Limb (tissue), 2 donors: ENCODE measurements around the gene GUCY1A1.

ENCODE experiments used
- DNase-seq, 2 donors: peaks; one replicate each; pipeline ENCODE4 v3.0.0-alpha.2; 2016; ENCODE audit errors: extremely low spot score in 2 of 2

GUCY1A1 gene

DNA sequence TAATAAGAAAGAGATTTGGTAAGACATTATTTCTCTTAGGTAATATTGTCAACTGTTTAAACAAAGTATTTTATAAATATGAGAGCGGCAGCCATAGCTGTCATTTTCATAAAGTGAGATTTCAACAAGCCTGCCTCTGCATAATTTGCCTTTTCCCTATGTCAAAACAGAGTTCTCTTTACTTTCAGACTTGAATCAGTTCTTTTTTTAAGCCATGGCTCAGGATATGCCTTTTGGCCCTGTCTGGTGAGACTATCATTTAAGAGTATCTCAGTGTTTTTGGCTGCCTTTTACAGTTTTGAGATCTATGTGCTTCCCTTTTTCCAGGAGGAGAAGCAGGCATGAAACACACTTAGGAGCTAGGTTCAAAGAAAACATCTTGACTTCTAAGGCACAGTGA lies 7.5 kb upstream of the GUCY1A1 start:
- no peak for DNase-seq

DNA sequence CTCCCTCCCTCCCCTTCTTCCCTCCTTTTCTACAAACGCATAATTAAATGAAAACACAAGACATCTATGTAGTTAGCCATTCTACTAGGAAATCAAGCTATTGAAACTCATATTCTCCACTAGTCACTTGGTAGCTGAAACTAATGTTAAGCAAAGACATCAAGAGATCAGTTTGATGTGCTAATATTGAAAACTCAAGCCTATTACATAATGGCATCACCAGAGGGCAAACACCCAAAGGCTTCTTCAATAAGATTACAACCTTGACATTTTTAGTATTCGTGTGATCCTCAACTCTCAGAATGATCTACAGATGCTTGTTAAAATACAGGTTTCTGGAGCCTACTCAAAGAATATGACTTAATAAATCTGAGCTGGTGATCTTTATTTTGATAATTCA lies 6.2 kb upstream of the GUCY1A1 start:
- no peak for DNase-seq

DNA sequence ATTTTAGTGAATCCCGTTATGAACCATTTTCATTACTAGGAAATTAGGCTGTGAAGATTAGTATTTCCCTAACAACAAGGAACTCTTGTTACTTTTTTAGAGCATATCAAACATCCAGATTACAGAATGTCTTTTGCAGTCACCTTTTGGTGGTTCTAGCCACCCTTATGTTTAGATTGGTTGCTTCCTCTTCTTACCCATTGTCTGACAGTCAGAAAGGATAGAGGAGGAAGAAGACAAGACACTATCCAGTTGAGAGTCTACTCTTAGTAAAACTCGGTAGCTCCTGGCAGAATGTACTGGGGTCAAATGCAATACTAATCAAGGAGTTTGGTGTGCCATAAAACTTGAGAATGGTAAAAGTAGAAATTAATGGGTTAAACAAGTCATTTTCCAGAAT lies 1.6 kb upstream of the GUCY1A1 start:
- no peak for DNase-seq

DNA sequence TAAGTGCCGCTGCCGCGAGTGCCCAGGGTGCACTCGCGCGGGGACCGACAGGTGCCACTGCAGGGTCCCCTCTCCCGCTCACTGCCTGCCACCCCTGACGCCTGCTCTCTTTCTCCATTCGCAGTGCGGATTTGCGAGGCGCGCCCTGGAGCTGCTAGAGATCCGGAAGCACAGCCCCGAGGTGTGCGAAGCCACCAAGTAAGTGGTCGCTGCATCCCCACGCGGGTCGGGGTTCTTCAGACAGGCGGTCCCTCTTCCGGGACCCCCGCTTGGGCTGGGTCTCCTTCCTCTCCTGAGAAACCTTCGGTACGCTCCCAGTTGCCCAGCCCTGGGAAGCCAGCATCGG lies 547 bp downstream of the GUCY1A1 start:
- DNase-seq = peak; percentile 24 to 68

DNA sequence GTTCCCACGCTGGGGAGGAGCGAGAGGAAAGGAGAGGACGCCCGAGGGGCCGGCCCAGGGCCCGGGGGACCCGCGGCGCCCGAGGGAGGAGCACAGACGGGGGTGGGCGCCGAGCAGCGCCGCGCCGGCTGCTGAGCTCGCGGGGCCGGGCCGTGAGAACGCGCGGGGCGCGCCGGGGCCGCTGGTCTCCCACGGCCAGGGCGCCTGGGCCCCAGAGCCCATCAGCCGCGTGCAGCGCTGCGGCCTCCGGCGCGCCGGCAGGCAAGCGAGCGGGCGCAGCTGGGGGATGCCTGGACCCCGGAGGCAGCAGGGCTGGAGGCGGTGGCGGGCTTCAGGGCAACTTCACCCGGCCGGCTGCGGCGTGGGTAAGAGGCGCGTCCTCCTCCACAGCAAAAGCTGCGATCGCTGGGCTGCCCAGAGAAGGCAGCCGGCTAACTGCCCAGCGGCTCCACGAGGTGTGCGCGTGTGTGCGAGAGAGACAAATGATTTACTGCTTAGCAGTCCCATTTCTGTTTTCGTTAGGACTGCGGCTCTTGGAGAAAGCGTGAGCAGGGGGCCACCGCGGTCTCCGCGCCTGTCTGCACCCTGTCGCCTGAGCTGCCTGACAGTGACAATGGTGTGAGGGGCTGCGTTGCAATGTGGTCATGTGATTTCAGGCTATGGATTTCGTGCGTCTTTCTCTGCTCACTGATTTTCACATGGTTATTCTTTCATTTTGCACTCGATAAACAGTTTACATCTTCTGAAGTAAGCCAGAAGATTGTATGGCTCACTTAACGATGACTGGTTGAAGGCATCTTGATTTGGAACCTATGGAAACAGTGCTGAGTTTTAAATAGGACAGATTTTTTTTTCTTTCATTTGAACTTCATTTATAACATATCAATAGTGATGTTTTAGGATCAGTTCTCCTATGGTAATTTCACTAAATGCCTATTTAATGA lies 1.2 kb downstream of the GUCY1A1 start:
- DNase-seq = peak in 1 of 2 donors; percentile 74

DNA sequence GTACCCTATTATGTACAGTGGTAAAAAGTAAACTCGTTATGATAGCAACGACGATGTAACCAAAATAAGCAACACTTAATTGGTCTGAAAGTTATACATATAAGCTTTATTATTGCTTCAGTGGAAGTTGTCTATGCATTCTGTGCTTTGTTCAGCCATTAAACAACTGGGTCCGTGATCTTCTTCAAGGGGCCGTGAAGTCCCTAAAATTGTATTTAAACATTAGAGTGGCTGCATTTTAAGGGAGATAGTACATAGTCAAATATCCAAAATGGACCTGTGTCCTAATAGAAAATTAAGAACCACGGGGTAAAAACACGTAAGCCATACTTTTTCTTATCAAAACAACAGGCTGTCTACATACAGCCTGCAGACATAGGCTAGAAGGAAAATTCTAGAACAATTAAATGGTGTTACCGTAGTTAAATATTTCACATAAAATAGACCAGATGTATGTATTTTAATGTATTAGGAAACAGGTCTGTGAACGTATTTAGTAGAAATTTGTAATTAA lies 2.1 kb downstream of the GUCY1A1 start:
- no peak for DNase-seq

DNA sequence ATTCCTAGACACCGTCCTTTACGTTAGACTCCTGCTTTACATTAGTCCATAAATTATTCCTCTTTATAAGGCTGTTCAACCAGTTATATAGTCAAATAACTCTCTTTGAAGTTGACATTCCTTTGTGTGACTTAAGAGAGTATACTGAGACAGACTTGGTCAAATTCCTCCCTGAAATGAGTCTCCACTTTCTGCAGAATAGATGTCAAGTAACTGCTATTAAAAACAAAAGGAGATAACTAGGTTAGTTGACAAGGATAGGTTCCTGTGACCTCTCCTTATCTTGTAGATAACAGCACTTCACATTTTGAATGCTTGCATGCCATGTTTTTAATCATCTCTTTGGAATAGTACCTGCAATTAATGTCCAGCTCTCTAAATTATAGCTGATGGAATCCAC lies 5.7 kb downstream of the GUCY1A1 start:
- no peak for DNase-seq

DNA sequence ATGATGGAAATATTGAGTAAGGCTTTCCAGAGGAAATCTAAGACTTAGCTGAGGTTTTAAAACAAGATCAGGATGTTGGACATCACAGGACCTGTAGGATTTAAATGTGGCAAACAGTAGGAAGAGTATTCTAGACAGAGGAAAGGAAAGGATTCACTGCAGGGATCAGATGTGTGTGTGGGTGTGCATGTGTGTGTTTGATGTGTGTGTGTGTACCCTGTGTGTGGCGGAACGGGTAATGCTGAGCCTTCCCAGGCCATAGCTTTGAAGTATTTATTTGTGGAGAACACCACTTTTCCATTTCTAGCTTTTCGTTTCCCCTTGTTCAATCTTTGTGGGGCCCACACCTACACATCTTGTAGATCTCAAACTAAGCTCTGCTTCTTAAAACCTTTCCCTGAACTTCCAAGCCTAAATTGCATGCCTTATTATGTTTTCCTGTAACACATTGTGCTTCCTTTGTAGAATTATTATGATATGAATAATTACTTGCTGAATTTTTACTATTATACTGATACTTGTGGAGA lies 6.9 kb downstream of the GUCY1A1 start:
- DNase-seq = no peak

DNA sequence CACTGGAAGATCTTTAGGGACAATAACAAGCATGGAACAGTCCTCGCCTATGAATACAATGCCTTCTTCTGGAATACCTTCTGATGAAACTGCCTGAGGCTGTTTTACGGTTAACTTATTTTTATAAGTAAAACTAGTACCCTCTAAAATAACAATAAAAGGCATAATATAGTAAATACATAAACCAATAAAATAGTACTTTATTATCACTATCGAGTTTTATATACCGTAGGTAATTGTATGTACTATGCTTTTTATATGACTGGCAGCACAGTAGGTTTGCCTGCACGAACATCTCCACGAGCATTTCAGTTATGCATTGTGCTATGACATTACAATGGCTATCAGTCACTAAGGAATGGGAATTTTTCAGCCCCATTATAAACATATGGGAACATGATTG lies 8.0 kb downstream of the GUCY1A1 start:
- DNase-seq = no peak

DNA sequence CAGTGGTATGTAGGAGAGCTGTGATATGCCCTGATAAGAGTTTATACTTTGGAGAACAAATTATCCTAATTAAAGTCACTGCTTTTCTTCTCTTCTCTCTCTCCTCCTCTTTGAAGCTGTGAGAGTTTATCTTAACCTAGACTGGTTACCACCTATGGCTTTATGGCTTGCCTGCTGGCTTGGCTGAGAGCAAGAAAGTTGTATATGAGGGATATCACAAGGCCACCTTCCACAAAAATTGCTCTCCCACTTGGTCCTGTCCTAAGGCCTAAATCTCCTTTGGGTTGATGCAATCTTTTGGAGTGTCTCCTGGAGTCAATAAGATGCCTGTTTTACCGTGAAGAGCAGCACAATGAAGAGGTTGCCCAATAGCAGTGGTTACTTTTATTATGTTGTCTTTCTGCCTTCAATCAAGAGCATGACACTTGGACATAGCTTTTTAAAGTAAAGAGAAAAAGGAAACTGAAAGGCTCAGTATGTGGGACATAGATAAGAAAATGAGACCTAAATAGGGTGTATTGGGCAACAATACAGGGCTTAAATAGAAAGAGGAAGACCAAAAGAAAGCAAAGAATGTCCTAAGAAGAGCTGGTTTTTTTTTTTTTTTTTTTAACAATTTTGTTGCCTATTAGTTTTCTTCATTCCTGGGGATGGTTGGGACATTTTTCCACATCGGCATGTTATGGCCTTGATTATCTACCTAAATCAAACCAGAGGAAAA lies 9.2 kb downstream of the GUCY1A1 start:
- DNase-seq = no peak

DNA sequence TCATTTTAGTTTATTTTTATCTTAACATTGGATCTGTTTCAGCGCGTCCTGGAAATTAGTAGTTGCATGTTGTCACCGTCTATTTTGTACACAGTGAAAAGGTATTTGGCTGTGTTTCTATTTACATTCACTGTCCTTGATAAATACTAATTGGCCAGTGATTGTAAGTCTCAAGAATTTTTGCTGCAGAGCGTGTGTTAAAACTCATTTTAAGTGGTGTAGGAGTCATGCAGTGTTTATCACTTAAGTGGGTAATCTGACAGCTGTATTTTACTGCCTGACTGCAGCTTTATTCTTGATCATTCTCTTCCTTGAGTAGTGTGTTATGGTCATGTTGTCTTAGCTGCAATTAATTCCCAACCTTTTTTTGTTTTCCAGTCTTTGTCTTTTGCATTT lies 9.8 kb downstream of the GUCY1A1 start:
- DNase-seq = no peak

DNA sequence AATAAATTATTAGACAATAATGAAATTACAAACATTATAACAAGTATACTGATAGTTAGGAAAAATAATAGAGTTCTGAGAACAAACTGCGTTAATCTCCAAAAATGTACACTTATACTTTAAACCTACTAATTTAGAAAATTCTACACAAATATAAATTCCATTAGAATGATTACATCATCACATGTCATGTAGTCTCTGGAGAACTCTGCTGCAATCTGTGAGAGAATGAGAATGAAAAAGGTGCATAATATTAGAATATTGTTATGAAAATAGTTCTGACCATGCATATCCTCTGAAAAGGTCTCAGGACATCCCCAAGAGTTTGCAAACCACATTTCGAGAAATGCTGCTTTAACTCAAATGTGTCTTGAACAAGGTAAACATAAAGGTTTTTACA lies 11.4 kb downstream of the GUCY1A1 start:
- DNase-seq = no peak

DNA sequence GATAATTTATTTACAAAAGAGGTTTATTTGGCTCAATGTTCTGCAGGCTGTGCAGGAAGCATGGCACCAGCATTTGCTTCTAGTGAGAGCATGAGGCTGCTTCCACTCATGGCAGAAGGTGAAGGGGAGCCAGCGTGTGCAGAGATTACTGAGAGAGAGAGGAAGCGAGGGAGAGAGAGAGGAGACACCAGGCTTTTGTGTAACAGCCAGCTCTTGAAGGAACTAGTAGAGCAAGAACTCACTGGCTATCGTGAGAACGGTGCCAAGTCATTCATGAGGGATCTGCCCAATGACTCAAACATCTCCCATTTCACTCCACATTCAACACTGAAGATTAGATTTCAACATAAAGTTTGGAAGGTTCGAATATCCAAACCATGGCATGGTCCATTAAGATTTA lies 12.7 kb downstream of the GUCY1A1 start:
- no peak for DNase-seq

DNA sequence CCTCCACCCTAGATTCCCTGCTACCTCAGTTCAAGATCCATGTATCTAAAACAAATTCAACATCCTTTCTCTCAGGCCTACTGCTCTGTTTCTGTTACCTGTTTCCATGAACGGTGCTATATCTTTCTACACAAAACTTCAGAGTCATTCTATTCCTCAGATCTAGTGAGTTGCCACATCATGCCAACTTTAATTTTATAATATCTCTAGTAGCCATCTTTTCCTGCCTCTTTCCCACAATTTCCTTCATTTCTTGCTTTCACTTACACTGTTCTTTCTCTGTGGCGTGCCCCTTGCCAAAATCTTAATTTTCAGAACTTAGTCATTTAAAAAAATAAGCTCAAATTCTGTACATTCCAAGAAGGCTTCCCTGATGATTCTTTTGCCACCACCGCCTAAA lies 15.2 kb downstream of the GUCY1A1 start:
- no peak for DNase-seq

DNA sequence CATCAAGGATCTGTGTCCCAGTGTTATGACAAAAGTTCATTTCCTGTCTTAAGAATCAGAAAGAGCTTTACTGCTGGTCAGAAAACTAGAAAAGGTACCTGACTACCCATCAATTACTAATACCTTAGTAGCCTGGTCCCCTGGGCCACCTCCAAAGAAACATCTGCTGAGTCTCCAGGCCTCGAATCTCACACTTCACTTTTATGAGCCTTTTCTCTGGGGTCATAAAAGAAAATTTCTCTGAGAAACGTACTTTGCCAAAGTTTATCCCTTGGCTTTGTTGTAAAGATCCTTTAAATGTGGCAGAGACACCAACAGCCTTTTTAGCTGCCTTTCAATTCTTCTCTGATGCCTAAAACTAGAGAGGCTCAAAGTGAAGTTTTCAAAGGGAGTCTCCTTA lies 17.8 kb downstream of the GUCY1A1 start:
- DNase-seq = no peak

DNA sequence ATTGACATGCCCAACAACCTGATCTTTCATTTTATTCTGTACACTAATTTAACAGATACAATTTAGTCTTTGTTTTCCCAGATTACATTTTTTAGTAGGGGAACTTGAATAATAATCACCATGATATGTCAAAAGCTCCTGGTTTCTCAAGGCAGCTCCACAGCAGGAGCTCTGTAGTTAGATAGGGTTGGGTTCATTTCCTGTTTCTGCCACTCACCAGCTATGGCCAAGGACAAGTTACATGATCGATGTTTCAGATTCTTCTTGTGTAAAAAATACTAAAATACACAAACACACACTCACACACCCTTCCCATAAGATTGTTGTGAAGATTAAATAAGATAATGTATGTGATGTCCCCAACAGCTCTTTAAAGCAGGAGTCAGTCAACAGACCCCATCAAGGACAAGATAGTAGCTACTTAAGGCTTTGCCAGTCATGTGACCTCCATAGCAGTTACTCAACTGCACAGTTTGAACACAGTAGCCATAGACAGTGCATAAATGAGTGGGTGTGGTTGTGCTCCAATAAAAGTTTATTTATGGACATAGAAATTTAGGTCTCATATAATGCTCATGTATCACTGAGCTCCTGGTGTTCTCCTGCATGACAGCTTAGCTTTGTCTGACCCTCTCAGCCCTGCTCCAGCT lies 18.4 kb downstream of the GUCY1A1 start:
- DNase-seq = no peak

DNA sequence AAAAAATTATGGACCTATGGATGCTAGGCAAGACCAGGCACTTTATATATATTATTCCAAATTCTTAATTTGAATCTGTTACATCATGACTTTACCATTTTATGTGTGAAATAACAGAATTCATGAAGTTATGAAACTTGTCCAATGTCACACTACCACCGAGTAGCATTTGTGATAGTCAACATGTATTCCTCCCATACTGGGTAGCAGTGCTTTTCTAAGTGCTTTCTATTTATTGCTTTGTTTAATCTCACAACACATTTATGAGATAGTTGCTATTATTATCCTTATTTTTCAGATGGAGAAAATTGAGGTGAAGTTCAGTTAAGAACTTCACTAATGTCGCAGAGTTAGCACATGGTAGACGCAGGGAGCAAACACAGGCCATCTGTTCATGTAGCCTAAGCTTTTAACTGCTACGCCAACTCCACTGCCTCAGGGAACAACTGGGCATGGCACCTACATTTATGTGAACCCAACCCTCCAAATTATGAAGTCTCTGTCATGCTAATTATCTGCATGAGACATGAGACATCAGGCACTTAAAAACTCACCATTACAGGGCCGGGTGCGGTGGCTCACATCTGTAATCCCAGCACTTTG lies 20.8 kb downstream of the GUCY1A1 start:
- DNase-seq = no peak

DNA sequence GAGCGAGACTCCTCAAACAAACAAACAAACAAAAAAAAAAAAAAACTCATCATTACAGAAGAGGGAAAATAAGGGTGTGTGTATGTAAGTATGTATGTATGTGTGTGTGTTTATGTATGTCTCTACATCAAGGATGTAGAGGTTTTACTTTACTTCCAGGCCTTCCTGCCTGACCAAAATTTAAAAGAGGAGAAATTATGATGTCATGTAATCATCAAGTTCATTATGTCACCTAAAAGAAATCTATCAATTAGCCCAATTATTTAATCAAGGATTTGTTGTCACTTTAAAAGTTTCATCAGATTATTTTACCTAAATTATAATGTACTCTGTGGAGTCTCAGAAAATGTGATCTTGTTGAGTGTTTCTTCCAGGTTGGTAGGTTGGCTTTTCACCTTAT lies 21.6 kb downstream of the GUCY1A1 start:
- no peak for DNase-seq

DNA sequence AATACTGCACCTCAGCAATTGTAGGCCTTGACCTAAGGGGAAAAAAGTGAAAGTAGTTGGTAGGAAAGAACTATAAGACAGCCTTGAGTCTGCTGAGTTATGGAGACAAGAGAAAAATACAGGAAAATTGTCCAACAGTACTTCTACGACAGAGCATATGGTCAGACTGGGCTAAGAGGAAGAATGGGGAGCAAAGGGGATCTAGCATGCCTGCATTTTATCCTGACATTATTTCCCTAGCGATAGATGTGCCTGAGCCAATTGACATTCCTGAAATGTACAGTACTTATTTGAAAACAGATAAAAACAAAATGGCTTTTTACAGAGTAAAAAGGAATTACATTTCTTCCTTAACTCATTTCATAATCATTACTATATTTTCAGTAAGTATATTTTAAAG lies 22.2 kb downstream of the GUCY1A1 start:
- DNase-seq = no peak

DNA sequence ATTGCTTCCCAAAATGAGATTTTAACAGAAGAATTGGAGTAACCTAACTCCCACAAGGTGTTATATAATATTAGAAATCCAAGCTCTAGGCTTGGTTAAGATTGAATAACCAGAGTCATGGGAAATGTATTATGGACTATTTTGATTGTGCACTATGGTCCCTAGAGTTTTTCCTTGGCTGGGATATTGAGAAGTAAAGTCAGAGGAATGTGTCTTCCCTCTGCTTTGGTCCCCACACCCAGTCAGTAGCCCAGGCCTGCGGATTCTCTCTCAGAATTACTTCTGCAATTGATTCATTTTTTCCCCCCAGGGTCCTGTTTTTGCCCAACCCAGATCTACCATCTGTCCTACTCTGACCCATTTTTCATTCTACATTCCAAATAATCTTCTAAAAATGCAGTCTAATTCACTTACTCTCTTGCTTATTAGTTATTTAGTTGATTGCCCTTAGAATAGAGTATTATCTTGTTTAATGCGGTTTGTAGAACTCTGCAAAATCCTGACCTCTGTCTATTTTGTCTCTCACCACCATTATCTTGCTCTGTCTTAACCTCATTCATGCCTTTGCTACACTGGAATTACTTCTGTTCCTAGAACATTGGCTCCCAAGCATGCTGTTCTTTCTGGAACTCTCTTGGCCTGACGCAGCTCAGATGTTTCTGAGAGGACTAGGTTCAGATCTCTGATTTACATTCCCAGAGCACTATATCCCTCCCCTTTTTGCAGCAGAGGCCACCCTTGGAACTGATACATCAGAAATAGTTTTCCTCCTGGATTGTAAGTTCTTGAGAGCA lies 23.6 kb downstream of the GUCY1A1 start:
- DNase-seq = no peak

DNA sequence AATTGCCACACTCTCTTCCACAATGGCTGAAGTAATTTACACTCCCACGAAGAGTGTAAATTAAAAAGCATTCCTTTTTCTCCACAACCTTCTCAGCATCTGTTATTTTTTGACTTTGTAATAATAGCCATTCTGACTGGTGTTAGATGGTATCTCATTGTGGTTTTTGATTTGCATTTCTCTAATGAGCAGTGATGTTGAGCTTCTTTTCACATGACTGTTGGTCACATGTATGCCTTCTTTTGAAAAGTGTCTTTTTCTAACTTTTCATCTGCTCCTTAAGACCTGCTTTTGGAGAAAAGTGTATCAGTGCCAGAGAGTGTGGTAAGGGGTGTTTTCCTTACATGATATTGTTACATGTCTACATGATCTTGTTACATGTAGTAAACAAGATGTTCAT lies 25.7 kb downstream of the GUCY1A1 start:
- no peak for DNase-seq
